Fibroblast of pulmonary artery (primary cell): Measurements from ENCODE around the gene PROZ.

Experiments used
- DNase-seq: peaks from one replicate; pipeline ENCODE4 v3.0.0-alpha.2; 2010; ENCODE audit warnings: low read depth
- H3K4me3 ChIP-seq: replicated peaks from 2 replicates; pipeline ENCODE4 v1.5.1; 2011; ENCODE audit warnings: low read depth, mild to moderate bottlenecking, control low read depth, low read length, moderate library complexity
- TF ChIP-seq, protein P1 (sequence below): IDR thresholded peaks from 2 replicates; pipeline ENCODE4 v1.5.1; 2011; ENCODE audit warnings: mild to moderate bottlenecking, control low read depth, low read length, inconsistent platforms; ENCODE audit errors: missing control alignments

The PROZ gene

GRCh38 chr13:113125506-113126264, 32.8 kb upstream of the PROZ start:
- no peak for DNase-seq
- H3K4me3 ChIP-seq: no peak overlapping the region
- TF ChIP-seq, protein P1, sequence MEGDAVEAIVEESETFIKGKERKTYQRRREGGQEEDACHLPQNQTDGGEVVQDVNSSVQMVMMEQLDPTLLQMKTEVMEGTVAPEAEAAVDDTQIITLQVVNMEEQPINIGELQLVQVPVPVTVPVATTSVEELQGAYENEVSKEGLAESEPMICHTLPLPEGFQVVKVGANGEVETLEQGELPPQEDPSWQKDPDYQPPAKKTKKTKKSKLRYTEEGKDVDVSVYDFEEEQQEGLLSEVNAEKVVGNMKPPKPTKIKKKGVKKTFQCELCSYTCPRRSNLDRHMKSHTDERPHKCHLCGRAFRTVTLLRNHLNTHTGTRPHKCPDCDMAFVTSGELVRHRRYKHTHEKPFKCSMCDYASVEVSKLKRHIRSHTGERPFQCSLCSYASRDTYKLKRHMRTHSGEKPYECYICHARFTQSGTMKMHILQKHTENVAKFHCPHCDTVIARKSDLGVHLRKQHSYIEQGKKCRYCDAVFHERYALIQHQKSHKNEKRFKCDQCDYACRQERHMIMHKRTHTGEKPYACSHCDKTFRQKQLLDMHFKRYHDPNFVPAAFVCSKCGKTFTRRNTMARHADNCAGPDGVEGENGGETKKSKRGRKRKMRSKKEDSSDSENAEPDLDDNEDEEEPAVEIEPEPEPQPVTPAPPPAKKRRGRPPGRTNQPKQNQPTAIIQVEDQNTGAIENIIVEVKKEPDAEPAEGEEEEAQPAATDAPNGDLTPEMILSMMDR: no peak

DNA sequence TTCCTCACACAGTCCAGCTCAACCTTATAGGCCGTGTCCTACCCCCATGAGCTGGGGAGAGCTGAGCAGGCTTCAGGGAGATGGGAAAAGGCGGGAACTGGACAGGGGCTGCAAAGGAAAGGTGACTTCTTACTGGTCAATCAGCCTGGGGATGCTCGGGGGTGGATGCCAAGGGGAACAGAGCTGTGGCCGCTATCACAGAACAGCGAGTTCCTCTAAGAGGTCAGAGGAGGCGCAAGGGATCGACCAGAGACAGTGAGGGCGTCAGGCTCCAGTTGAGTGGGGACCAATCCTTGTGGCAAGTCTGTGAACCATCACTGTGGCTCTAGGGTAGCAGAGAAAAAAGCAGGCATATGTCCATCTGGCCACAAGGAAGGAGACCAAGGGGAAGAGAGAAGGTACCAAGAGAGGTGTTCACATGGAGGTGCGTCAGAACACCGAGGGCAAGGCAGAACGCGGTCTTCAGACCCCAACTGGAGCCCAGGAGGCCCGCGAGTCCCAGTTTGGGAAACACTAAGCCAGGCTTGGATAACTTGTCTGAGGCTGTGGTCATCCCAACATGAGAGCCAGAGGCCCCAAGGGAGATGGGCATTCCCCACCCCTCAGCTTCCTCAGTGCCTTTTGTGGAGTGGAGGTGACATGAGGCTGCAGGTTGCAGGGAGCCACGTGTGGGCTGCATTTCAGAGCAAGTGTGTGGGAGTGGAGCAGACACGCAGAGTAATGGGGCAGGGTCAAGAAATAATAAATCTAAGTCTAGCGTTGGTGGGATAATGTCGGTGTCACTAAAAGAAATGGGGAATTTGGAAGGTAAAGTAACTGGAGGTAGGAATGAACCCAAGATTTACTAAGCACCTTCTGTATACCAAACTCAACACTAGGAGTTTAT, 31.9 kb upstream of the PROZ start:
- no peak for DNase-seq
- TF ChIP-seq, protein P1: no peak
- H3K4me3 ChIP-seq: no peak overlapping the region

- TF ChIP-seq, protein P1: no peak
- H3K4me3 ChIP-seq: no peak overlapping the region
- DNase-seq: no peak
These were observed 29.0 kb upstream of the PROZ start for GRCh38 chr13:113129480-113129879.

GRCh38 chr13:113129921-113130750, 28.3 kb upstream of the PROZ start:
- TF ChIP-seq, protein P1: no peak
- DNase-seq: peak; percentile 41
- peak overlapping the region; percentile 25 for H3K4me3 ChIP-seq

DNA sequence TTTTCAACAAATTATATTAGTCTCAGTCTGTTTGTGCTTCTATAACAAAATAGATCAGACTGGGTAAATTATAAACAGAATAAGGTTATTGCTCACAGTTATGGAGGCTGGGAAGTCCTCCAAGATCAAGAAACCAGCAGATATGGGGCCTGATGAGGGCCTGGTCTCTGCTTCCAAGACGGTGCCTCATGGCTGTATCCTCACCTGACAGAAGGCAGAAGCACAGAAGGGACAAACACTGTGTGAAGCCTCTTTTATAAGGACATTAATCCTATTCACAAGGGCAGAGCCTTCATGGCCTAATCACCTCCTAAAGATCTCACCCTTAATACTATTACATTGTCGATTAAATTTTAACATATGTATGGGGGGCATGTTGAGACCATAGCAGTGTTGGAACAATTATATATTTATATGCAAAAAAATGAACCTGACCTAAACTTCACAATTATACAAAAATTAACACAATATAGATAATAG, 23.1 kb upstream of the PROZ start:
- TF ChIP-seq, protein P1: no peak

DNA sequence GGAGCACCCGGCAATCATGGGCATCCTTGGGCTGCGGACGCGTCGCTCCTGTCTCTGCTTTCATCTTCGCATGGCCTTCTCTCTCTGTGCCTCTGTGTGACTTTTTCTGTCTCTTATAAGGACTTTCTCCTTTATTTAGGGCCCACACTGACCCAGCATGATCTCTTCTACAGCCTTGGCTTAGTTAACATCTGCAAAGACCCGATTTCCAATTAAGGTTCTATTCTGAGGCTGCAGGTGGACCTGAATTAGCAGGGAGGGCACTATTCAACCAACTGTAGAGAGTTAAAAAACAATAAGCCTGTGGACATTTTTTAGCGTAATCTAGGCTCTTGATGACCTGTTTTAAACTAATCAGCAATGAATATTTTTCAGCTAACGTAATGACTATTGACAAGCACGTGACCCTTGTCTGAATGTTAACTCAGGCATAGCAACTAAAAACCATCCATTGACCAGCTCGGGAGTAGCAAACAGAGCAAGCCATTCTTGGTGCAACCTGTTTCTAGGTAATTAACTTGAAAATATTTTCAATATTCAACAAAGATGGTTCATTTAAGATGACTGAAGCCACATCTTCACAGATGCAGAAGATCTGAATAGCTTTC, 20.7 kb upstream of the PROZ start:
- DNase-seq: no peak
- TF ChIP-seq, protein P1: no peak

More for the DNA sequence above, 23.1 kb upstream of the PROZ start:
- no peak overlapping the region for H3K4me3 ChIP-seq
- no peak for DNase-seq

More for the DNA sequence above, 20.7 kb upstream of the PROZ start:
- H3K4me3 ChIP-seq: no peak overlapping the region
